NOMO-1 treated with DMSO at 0.1 percent for 48 hours (cell line): ENCODE measurements around the gene FCRLB.
"Not testable (repeated sequence)": the region's sequence is repeated elsewhere in the genome, so short reads cannot be mapped to it uniquely, and the experiment has no call there.

Experiments used
- DNase-seq: peaks from one replicate; lab custom pipeline; 2025; ENCODE audit not compliant: unreplicated experiment; lab: John Stamatoyannopoulos, UW

The FCRLB gene

DNA sequence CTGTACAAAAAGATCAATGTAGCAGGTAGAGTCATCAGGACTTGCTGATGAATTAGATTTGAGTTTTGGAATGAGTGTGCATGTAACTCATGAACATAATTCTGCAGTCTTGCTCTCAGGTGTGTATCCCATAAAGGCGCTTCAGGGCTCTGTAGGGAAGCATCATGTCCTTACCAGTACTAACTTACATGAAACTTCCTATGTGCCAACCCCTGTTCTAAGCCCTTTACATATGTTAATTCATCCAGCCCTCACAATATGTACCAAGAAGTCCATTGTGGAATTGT lies 2.1 kb upstream of the FCRLB start:
- no peak for DNase-seq

DNA sequence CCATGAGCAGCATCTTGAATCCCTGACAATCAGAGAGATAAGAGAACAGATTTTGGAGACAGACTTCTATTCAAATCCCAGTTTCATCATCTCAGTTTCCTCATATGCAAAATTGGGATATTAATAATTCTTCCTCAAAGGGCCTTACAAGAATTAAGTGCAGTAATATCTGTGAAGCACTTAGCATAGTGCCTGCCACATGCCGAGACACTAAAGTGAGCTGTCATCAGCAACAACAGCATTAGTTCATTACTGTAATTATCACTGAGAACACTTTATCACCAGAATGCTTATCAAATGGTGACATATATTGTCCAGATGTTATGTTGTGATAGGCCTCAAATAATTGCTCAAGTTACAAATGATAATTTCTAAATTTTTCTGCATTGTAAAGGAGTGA lies 922 bp upstream of the FCRLB start:
- no peak for DNase-seq

DNA sequence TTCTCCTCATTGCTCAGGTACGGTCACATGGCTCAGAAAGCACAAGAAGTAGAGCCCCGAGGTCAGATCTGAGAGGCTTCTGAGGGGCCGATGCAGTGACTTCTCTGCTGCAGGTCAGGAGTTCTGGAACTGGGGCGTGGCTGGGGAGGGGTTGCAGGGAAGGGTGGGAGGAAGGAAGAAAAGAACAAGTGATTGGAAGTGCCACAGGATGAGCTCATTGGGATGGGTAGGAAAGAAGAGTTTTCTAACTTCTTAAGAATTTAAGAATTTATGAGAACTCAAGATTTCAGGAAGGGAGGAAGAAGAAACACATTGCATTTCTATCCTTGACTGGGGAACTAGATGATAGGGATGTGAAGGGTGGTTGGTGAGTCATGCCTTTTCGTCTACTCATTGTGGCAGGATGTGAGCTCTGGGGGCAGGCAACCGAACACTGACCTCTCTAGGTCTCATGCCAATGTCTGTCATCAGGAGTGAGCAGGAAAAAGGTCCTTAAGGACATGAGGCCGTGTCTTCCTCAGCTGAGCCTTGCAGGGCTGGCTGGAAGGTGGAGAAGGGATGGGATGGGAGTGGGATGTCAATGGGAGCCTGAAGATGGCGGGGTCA lies 497 bp downstream of the FCRLB start:
- peak; percentile 82 for DNase-seq

DNA sequence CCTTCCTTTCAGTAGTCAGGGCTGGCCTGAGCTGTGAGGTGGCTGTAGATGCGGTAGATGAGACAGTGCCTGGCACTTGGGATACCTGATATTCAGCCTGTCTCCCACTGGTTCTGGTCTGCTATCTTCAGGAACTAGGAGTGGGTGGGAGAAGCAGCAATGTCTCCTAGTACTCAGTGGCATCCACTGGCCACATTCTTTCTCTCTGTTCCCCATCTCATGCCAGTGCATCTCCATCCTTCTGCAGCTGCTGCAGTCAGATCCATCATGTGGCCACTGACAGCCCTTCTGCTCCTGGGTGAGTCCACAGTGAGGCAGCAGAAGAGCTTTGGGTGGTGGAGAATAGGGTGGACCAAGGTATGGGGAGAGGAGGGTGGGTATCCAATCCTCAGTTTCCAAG lies 1.1 kb downstream of the FCRLB start:
- no peak for DNase-seq

DNA sequence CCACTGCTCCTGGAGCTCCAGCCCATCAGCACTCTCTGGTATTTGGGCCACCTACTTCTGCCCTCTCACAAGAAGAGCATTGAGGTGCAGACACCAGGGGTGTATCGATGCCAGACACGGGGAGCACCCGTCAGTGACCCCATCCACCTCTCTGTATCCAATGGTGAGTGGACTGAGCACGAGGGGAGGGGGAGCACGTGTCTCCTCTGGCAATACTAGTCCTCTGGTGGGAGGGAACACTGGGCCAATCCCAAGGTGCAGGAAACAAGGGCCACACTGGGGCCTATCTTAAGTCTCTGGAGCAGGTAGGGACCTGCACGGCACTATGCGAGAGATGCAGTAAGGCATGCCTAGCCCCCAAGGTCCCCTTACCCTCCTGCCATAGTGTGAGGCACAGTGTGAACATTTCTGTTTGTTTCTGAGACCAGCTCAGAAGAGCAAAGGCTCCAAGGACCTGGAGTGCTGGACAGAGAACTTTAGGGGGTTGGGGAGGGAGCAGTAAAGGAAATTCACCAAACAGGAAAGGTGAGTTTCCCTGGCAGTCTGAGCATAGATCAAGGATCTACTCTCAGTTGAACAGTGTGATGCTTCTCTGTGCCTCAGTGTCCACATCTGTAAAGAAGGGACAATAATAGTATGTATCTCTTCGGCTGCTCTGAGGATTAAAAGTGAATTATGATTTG lies 2.3 kb downstream of the FCRLB start:
- DNase-seq, result no peak

DNA sequence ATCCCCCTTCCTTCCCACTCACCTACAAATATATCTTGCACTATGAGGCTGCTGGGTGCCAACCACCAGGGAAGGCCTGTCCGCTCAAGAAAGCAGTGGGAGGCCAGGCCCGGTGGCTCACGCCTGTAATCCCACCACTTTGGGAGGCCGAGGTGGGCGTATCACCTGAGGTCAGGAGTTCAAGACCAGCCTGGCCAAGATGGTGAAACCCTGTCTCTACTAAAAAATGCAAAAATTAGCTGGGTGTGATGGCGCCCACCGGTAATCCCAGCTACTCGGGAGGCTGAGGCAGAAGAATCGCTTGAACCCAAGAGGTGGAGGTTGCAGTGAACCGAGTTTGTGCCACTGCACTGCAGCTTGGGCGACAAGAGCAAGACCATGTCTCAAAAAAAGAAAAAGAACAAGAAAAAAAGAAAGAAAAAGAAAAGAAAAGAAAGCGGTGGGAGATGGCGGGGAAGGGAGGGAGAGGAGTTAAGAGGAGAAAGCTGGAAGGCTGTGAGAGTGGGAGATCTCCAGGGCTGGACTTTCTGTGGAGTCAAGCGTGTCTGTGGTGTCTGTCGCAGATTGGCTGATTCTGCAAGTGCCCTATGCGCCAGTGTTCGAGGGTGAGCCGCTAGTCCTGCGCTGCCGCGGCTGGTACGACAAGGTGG lies 4.0 kb downstream of the FCRLB start:
- DNase-seq, result not testable (repeated sequence)

DNA sequence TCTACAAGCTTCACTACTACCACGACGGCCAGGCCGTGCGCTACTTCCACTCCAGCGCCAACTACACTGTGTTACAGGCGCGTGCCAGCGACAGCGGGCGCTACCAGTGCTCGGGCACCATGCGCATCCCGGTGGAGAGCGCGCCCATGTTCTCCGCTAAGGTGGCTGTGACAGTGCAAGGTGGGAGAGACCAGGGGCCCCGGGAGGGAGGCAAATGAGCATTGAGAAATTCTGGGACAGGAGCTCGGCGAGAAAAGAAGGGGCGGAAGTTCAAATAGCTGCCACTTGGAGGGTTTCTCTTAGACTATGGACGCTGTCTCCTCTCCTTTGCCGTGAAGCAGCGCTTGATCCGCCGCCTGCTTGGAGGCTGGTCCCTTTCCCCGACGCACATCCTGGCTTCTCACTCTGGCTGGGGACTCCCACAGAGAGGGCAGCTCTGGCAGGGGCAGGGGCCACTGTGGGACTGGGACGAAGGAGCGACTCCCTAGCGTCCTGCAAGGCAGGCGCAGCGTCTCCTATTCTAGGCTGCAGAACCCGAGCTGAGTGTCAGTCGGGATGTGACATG lies 4.6 kb downstream of the FCRLB start:
- DNase-seq, result peak; percentile 60

DNA sequence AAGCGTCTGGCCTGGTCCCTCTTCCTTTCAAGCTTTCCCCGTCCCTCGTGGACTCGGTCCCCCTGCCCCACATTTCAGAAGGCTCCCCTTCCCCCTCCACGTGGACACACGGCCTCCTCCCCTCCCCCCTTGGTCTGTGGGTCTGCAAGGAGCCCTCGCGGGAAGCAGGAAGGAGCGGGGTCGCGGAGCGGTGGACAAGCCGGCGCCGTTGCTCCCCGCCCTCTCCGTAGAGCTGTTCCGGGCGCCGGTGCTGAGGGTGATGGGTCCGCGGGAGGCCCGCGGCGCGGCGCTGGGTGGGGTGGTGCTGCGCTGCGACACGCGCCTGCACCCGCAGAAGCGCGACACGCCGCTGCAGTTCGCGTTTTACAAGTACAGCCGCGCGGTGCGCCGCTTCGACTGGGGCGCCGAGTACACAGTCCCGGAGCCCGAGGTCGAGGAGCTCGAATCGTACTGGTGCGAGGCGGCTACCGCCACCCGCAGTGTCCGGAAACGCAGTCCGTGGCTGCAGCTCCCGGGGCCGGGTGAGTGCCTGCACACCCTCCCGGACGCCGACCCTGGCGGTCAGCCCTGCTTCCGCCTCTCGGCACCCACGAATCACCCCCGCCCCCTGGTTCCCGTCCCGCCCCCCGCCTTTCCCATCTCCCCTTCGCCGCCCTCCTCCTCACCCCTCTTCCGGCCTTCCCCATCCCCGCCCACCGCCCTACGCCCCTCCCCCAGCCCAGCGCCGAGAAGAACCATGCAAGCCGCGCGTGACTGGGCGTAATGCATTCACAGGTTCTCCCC lies 5.3 kb downstream of the FCRLB start:
- peak; percentile 72 for DNase-seq

DNA sequence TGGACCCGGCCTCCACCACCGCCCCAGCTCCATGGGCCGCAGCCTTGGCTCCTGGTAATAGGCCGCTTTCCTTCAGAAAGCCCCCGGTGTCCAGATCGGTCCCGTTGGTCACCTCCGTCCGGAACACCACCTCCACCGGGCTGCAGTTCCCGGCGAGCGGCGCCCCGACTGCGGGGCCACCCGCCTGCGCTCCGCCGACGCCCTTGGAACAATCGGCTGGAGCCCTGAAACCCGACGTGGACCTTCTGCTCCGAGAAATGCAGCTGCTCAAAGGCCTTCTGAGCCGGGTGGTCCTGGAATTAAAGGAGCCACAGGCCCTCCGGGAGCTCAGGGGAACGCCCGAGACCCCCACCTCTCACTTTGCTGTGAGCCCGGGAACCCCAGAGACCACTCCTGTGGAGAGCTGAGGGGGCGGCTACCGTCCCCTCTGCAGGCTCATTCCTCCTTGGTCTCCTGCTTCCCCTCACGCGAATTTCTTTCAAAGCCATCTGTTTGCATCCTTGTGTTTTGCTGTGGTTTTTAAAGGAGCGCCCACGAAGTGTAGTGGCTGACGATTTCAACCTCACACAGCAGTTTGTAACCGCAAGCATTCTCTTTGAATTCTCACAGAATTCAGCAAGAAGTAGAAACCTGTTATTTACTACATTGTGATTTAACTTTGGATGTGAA lies 6.0 kb downstream of the FCRLB start:
- peak; percentile 22 for DNase-seq

DNA sequence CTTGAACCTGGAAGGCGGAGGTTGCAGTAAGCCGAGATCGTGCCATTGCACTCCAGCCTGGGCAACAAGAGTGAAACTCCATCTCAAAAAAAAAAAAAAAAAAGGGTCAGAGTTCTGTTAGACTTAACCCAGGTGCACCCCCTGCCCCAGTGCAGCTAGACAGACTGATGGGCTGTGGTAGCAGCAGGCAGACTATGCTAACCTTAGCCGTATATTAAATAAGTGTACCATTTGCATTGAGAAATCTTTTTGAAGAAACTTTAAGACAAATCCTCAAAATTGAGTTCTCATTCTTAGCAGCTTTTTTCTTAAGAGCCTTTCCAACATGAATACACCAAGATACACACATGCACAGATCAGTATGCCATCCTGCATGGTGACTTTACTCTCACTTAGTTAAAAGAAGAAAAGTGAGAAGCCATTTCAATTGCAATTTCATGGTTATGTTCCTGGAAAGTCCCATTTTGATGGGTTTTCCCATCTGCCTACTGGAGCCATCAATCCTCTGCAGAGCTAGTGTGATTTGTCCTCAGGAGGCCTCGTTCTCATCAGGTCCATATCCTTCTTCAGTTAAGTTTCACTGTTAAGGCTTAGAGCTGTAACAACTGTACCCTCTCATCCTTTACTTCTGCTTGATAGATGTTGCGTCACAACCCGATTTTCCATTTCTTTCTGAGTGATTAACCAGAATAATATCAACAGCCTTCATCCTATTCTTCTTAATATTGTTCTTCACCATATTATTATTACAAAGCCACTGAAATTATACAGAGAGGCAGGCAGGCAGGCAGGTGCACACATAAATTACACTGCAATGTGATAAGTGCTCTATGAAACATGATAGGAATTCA lies 7.3 kb downstream of the FCRLB start:
- no peak for DNase-seq

DNA sequence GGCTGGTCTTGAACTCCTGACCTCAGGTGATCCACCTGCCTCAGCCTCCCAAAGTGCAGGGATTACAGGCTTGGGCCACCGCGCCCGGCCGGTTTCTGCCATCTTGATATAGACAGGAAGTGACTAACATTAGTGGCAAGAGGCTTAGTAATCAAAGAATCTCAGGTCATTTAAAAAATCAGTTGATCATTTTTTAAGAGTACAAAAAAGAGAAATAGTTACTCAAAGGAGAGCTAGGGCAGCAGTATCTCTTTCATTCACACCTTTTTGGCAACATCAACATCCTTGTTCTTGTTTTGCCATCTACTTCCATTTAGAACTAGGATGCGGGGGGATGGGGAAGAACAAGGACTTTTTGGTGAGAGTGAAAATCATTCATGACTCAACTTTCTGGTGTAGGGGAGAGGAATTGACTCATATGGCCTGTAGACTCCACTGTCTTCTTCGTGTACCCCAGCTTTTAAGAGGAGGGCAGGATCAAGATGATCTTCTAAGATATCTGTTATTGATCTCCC lies 8.8 kb downstream of the FCRLB start:
- peak; percentile 61 for DNase-seq

DNA sequence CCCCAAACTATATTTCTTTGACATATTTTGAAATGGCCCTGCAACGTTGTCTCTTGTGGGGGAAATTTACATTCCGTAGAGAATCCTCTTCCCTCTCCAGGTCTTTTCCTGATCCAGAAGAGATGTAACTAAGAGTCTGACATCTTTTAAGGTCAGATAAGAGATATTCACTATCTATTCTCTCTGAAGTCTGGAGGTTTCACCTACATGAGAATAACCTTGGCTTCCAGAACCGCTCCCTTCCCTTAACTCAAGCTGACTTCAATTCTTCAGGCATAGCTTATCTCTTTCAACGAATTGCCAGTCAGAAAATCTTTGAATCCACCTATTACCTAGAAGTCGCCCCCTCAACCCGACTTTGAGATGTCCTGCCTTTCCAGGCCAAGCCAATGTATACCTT lies 9.9 kb downstream of the FCRLB start:
- DNase-seq, result no peak

DNA sequence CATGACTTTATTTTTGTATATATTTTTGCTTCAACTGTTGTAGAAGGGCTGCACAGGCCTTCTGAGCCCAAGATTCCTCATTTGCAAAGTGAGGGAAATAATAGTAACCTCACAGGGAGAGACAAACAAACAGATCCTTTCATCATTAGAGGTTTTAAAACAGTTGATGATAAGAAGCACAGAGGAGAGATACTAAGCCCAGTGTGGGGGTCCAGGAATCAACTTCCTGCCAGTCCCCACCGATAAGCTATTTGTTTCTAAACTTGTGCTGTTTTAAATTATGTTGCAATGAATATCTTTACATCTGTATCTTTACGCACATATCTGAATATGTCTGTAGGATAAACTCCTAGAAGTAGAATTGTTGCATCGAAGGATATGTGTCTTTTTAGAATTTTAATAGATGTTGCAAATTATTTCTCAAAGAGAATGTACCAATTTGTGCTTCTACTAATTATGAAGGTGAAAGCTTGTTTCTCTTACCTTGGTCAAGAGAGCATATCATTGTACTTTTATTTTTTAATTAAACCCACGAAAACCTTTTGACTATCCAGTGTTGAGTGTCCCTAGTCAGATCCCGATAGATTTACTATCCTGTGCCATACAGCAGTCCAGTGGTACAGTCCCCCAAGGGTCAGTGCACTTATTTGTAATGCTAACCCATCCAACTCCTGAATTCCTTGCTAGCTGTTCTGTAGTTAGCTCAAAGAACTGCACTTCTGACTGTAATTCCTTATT lies 10.8 kb downstream of the FCRLB start:
- DNase-seq, result no peak

DNA sequence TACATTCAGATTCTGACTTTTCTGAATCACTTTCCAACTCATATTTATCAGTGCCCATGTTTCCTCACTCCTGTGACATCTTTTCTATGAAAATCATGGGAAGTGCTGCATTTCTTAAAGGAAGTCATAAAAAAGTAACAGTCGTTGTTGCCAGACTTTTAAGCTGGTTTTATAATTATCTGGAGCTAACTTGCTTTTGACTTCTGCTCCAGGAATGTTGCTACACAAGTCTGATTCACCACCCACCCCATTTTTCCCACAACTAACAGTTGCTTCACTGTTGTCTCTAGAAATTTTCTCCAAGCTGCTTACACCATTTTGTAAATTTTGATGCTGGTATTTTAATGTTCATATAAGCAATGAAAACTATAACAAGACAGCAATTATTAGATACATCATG lies 12.2 kb downstream of the FCRLB start:
- peak; percentile 56 for DNase-seq

DNA sequence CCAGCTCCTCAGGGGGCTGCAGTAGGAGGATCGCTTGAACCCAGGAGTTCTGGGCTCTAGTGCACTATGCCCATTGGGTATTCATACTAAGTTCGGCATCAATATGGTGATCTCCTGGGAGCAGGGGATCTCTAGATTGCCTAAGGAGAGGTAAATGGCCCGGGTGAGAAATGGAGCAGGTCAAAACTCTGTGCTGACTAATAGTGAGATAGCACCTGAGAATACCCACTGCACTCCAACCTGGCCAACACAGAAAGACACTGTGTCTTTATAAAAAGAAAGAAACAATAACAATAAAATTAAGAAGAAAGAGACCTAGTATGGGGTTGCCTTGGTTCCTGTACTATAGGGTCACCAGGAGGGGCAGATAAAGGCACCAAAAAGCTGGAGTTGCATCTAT lies 14.5 kb downstream of the FCRLB start:
- DNase-seq, result no peak

DNA sequence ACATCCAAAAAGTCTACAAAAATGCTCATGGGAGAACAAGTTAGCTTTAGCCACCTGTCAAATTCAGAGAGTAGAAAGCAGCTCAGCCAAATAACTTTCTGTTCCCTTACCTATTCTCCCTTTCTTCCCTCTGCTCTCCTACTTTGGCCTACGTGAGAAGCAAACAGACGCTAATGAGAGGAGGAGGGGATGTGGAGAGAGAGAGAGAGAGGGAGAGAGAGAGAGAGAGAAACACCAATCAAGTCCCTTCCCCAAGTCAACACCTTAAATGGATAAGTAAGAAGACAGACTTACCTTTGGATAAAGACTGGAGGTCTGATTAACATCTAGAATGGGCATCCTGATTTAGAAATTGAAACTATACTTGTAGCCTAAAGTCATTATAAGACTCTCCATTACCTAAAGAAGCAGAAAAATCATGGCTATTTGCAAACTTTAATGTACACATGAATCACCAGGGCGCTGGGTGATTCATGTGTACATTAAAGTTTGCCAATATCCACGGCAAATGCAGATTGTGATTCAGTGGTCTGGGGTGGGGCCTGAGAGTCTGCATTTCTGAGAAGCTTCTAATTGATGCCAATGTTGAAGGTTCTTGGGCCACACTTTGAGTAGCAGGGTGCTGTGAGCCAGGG lies 15.1 kb downstream of the FCRLB start:
- DNase-seq, result peak; percentile 22

DNA sequence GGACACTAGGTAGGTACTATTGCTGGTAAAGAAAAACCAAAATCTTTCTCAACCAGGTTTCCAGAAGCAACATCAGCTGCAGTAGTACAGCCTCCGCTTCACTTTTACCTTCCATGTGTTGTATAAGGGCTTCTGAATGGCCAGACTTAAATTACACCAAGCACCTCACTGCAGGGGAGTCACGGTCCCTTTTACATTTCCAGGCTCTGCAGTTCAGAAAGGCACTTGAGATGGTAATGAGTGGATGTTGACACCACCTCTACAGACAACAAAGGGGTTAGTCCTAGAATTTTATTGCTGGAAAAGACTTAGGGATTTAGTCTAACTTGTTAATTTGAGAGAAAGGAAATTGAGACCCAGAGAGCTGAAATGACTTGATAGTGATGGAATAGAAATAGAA lies 16.3 kb downstream of the FCRLB start:
- no peak for DNase-seq

DNA sequence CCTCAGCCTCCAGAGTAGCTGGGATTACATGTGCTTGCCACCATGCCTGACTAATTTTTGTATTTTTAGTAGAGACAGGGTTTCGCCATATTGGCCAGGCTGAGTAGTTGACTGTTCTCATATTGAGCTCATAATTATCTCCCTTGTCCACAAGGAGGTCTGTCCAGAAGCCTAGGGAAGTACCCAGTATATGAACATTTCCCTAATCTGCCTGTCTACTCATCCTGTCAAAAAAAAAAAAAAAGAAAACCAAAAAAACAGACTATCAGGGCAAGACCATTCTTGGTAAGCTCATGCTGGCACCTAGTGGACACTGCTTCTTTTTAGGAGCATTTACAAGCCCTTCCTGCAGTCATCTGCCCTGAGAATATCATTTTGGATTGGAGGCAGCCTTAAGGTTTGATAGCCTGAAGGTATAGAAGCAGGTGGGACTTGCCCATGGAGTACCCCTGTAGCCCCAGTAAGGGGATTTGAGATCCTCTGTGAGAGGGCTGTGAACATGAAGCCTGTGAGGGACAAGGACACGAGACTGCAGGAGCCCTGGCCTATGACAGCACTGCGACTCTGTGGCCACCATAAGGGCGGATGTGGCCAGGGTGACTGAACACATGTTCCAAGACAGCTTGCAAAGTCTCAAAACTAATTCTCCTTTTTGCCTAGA lies 17.4 kb downstream of the FCRLB start:
- DNase-seq, result peak; percentile 94
